GM18498 (cell line): ENCODE results near the gene CIAO1.
A peak's percentile ranks its signal among the peaks of the same experiment; 100 is the strongest.
"Not testable (repeated sequence)": the region's sequence is repeated elsewhere in the genome, so short reads cannot be mapped to it uniquely, and the experiment has no call there.

Source experiments
- ATAC-seq: cut with Tn5 transposase; IDR thresholded peaks from one replicate; pipeline ENCODE4 v1.9.1; 2021; ENCODE audit warnings: mild to moderate bottlenecking, moderate library complexity; ENCODE audit not compliant: unreplicated experiment

Gene CIAO1

DNA sequence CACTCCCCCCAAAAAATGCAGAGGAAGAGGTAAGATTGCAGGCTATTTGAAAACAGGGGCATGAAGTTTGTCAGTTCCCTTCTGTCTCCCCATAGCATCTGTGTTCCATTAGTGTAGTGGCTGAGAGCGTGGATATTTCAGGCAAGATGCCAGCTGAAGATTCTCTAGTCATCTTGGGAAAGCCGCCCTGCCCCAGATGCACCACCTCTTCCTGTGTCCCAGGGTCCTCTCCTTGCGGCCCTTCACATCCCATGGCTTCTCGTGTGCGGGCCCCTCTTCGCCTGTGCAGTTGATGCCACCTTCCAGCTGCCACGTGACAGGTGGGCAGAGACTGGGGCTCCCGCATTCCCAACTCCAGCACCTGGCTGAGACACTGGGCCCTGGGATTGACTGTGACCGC is 16.4 kb upstream of the CIAO1 start:
- ATAC-seq = no peak

DNA sequence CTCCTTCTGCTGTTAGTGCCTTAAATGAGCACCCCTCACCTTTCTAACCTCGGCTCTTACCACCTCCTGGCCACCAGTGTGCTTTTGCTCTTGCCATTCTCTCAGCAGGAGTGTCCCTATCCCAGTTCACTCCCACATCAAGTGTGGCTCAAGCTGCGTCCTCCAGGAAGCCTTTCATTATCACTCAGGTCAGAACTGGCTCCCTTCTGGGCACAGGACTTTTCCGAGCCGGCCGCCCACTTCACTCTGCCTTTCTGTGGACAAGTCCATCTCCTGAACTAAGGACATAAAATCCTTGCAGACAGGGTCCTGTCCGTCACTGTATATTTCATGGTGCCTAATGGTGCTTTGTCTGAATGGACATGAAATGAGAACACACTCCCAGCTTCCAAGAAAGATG is 15.8 kb upstream of the CIAO1 start:
- no peak for ATAC-seq

DNA sequence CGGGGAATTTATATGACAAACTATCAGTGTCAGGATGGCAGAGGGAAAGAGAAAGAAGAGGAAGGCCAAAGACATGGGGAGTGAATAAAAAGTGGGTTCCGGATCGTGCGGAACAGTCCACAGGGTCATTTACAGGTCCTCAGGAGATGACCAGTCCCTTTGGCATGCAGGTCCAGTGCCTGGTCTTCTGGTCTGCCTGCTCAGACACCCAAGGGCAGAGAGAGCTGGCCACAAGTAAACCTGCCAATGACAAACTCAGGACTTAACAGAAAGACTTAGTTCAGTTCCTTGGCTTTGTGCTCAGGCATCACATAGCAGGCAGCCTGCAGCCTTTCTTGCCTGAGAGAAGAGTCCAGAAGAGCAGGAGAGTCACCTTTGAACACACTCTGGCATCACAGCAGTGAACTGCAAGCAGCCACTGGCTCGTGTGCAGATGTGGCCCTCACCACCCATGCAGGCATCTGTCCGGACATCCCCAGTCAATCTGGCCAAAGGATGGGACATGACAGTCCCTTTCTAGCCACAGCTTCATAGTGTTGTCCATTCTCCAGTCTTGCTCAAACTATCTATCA is 14.2 kb upstream of the CIAO1 start:
- ATAC-seq = no peak

DNA sequence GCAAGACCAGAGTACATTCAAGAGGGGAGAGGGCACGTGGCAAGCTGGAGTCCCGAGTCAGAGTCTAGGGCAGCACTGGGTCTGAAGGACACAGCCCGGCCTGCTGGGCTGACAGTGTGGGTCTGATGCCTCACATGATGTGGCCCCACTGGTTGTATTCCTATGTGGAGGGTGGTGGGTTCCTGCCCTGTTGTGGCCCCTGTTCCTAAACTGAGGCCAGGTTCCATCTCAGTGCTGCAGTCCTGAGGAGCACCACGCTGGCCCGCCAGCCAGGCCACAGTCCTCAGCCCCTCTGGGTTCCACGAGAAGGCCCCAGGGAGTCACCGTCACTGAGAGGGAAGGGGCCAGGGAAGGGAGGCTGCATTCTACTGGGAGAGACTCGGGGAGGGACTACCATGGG is 13.5 kb upstream of the CIAO1 start:
- ATAC-seq = no peak

DNA sequence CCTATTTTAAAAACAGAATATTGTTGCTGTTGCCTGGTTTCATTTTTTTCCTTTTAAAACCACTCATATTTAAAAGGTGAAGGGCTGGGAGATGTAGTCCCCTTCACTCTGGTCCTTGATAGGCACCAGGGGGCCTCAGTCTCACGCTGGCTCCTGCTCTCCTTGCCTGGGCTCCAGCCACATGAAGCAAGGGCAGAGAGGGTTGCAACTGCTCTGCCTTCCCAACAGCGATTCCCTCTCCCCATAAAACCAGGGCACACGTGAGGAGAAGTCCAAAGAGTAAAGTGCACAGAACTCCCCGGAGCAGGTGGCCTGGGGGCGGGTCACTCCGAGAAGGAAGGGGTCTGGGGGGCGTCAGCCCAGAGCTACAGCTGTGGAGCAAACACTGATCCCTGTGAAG is 13.0 kb upstream of the CIAO1 start:
- no peak for ATAC-seq

DNA sequence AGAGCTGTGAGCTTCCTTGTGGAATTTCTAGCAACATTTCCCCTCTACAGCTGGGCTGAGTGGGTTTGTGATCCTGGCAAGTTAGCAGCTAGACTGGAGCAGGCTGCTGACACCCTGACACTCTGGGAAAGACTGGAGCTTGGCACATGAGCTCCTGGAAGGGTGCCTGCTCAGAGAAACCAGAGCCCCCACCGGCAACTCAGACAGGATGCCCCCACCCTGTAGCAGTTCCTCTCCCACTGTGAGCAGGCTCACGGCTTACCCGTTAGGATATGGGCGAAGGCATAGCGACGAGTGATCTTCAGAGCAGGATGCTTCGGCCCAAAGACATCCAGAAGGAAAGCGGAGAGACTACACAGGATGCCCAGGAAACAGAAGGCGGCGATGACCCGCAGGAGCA is 11.5 kb upstream of the CIAO1 start:
- ATAC-seq = no peak

DNA sequence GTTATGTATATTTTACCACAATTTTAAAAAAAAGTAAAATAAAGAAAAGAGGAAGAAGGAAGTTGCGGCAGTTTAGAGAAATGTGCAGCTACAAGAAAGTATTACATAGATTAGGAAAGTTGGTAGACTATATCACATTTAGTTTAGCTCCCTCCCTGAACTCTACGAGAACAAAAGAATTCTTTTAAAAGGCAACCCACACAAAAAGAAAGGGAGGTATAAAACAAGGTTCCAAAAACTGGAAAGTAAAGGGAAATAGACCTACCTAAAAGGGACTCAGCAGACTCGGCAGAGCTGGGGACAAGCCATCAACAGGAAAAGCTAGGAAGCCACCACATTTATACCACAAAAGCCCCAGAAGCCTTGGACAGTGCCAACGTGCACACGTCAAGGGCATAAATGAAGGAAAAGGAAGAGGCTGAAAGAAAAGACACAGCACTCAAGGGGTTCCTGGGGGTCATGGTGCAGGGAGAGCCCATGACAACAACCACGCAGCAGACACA is 9.4 kb upstream of the CIAO1 start:
- no peak for ATAC-seq

DNA sequence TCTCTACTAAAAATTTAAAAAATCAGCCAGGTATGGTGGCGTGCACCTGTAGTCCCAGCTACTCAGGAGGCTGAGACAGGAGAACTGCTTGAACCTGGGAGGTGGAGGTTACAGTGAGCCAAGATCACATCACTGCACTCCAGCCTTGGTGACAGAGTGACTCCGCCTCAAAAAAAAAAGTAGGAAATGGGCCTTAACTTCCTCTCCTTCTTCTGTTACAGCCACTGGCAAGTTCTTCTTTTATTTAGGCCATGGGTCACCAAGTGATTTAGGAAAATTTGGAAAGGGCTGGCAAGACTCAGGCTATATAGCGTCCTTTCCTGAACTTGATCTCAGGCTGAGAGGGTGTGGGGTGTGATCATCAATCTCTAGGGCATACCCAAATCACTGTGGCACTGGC is 8.3 kb upstream of the CIAO1 start:
- not testable (repeated sequence) for ATAC-seq

DNA sequence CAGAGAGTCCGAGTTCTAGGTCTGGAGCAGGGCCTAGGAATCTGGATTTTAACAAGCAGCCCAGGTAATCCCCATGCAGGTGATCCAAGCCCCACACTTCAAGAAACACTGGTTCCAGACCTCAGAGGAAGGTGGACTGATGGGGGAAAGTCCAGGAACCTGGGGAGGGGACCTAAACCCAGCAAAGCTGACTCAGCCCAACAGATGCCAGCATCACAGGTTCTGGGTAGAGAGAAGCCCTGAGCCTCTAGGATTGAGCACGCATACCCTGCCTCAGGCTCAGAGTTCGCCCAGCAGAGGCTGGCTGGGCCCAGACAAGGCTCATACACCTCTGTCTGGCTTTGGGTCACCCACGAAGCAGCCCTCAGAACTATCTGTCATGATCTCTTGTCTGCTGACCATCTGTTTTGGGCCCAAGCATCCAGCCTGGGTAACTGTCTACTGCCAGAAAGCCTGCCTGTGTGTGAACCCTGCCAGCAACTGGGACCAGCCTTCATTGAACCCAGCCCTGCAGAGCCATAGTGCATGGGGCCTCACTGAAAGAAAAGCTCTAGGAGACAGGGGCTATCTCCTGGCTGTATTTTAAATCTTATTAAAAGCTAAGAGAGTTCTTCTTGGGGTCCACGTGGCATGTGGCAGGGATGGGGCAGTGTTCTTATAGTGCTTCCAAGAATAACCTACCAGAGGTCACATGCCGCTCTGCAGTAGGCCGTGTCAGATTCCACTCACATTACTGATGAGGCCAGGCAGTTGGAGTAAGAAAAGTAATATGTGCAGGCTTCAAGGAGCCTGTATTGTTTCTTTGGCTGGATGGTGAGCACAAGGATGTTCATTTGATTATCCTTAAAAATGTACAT is 7.6 kb upstream of the CIAO1 start:
- no peak for ATAC-seq

DNA sequence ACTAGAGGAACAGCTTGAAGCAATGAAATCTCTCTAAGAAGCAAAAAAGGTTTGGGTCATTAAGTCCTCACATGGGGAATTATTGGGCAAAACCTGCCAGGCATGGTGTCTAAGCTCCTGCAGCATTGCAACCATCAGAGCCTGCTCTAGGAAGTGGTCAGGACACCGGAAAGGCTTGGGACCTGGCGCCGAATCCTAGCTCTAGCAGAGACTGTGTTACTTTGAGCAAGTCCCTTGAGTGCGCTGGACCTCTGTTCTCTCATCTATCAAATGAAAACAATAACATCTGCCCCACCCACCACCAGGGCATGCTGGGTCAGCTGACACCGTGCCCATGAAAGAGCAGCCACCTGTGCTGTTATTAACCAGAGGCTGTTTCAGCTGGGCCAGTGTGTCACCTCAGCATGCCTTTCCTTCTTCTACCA is 6.5 kb upstream of the CIAO1 start:
- no peak for ATAC-seq

DNA sequence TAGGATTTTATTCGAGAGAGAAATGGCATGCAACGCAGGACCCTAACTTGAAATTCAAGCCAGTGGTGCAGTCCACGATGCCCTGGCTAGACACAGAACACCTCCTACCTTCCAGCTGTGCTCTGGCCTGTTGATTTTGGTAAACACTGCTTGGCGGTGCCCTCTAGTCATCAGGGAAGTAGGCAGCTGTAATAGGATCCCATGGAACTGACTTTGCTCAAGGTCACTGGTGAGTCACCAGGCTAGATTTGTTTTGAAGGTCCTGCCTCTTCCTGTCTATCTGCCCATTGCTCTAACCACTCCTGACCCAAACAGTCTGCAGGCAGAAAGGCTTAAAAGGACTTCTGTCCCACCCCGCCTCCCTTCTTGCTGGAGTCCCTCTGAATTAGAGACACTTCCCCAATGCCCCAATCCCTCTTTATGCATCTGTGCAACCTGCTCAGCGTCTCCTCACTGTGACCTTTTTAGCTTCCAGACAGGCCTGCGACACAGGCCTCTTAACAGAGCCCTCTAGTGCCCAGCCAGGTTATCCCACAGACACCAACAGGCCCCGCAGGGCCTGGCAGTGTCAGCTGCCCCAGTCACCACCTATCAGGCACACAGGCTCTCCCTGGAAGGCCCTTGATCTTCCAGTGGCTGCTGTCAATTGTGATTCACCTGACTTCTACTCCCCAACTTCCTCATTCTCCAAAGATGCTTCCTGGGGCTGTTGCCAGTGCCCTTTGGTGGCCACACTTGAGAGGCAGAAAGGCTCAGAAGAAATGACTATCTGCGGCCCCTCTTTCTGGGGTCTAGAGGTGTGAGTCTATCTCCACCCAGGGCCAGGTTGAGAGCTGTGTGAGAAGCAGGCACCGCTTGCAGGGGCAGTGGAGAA is 5.4 kb upstream of the CIAO1 start:
- ATAC-seq = no peak

DNA sequence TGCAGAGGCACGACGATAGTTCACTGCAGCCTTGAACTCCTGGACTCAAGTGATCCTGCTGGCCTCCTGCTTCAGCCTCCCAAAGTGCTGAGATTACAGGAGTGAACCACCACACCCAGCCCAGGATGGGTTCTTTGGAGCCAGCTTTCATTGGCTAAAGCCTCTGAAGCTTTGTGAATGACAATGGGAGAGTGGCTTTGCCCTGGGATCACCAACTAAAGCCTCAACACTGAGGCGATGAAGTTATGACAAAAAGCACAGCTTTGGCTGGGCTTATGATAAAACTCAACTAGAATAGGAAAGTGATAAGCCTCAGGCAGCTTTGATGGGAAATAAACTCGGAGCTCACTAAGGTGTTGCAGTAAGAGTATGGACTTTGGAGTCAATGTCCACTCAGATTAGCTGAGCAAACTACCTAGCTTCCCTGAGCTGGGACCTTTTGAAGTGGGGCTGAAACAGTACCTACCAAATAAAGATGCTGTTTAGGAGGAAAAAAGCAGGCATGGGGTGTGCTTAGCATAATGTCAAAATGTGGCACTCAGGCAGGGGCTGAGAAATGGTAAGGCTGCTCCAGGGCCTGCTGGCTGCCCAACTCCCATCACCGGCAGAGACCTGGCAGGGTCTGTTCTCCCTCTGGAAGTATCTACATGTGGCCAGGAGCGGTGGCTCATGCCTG is 4.6 kb upstream of the CIAO1 start:
- no peak for ATAC-seq

DNA sequence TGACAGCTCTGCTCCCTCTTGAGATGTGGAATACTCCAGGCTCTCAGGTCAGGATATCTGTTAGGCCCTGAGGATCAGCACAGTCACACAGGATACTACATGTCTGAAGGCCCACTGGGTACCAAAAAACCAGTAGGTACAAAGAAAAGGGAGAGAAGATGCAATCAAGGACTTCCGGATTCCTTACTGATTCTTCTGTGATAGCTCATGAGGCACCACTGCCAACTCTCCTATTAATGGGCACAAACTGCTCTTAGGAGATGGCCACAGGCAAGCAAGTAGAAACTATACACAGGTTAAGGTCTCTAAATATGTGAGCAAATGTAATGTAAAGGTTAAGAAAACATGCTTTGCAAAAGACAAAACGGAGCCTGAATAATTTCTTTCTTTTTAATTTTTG is 3.7 kb upstream of the CIAO1 start:
- ATAC-seq = no peak

DNA sequence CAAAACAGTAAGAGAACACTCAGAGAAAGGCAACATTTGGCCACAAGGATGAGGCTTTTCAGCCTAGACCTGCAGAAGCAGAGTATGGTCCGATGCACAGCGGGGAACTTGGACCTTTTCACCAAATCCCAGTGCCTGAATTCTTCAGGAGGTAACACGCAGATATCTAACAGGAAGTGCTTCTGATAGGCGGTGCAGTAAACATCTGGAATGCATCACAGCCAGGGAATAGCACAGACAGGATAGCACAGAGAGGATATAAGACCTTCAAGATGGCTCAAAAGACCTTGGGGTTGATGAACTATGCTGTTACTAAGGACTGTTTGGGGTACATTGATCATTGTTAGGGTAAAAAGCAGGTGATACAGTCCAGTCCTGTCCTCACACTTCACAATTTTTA is 1.9 kb upstream of the CIAO1 start:
- ATAC-seq = no peak

DNA sequence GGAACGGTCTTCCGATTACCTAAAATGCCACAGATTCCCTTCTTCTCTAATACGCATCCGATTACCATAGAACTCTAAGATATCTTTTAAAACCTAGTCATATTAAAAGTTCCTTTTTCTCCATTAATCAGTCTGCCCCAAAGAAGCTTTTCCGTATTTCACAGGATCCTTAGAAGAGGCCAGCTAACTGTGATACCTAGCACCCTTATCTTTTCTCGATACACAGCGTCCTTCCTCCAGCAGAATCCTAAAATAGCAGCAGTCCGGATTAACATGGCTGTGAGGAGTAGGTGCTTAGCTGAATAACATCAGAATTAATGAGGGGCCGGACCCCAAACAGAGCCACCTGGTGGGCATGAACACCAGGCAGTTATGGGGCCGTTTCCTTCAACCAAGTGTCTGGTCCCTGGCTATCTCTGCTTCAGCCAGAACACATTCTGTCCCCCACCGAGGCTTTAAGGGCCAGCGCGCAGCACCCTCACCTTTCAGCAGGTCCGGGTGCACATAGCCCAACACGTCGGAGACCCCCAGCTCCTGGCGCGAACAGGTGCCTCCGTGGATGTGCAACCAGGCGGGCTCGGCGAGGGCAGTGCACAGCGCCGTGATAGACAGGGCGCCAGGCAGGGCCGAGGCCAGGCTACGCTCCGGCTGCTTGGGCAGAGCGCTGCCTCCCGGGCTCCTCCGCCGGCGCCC is 1.2 kb upstream of the CIAO1 start:
- peak; percentile 8 for ATAC-seq

DNA sequence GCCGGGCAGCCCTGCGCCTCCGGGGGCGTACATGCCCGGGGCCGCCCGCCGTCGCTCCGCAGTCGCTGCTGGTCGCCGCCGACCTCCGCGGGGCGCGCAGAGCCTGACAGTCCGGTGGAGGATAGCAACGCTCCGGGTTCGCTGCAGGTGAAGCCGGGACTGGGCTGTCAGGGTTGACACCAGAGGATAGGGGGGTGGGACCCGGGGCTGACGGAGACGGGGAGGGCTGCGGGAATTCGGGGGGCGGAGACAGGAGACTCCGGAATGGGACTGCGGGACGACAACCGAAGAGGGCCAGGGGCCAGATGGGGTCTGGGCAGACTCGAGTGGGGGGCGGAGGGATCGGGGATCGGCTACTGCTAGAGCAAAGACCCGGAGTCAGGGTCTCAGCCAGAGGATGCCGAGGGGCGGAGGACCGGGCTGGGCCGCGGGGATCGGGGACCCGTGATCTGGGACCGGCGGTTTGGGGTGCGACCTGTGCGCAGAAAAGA is 631 bp upstream of the CIAO1 start:
- ATAC-seq = peak; percentile 11

DNA sequence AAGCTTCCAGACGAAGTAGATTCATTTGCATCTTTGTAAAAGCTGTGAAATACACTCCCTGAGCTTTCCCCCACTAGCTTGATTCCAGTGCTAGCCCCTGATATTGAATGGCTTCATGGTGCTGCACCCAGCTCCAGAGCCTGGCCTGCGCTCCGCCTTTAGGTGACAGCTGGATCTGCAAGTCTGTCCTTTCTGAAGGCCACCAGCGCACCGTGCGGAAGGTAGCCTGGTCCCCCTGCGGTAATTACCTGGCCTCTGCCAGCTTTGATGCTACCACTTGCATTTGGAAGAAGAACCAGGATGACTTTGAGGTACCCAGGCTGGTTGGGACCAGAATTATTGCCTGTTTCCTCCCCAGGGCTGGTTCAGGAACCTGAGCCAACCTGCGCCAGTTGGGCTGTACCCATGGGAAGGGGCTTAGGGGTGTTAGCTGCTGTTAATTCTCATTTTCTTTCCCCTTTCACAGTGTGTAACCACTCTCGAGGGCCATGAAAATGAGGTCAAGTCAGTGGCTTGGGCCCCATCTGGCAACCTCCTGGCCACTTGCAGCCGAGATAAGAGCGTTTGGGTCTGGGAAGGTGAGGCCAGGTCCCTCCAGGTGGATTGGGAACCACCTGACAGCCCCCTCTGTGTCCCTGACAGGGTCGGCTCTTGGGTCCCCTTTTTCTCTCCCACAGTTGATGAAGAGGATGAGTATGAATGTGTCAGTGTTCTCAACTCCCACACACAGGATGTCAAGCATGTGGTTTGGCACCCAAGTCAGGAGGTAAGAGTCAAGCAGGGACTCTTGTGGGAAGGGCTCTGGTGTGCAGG is 1.3 kb downstream of the CIAO1 start:
- no peak for ATAC-seq

DNA sequence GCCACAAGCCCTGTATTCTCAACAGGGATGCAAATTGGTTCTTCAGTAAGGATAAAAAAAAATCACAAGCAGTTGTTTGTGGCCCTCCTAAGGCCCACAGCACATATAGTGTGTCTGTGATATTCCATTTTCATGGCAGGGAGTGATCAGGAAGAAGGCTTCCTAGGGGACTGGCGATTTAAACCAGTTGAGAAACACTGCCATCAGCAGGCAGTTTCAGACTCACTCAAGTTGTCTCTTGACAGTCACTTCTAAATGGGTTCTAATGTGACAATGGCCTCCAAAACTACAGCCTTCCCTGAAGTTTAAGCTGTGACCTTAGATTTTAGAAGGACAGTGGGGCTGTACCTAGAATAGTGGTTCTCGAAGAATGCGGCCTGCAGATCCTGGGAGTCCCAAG is 6.0 kb downstream of the CIAO1 start:
- no peak for ATAC-seq

DNA sequence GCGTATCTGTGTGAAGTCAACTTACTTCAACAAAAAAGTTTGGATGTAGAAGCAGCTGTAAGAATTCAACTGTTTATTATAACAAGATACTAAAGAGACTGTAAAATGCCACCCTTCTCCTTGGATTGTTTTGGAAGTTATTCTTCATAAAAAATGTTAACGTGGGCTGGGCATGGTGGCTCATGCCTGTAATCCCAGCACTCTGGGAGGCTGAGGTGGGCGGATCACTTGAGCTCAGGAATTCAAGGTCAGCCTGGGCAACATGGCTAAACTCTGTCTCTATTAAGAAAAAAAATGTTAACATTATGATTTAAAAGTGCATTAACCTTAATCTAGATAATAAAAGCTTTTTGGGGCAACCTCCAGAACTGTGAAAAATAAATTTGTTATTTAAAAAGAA is 7.7 kb downstream of the CIAO1 start:
- no peak for ATAC-seq
